GM04503 (cell line): ENCODE results near the gene EPB41L4A.

ENCODE experiments used
- DNase-seq: peaks from one replicate; pipeline ENCODE4 v3.0.0-alpha.2; 2012; ENCODE audit warnings: low read depth

The EPB41L4A gene

DNA sequence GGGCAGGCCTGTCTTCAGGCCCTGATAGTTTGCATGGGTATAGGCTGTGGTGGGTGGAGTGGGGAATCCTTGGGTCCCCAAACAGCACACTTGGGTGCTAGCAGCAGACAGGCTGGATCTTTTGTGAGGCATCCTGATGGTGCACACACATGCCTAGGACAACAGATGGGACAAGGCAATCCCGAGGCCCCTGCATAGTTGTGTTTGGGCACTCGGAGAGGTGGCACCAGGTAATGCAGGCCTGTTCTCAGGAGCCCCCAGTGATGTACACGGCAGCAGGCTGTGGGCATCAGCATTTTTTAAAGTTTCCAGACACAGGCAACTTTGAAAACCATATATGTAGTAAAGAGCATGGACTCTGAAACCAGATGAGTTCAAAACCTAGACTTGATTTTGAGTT is 65.4 kb downstream of the EPB41L4A start:
- DNase-seq, result no peak

DNA sequence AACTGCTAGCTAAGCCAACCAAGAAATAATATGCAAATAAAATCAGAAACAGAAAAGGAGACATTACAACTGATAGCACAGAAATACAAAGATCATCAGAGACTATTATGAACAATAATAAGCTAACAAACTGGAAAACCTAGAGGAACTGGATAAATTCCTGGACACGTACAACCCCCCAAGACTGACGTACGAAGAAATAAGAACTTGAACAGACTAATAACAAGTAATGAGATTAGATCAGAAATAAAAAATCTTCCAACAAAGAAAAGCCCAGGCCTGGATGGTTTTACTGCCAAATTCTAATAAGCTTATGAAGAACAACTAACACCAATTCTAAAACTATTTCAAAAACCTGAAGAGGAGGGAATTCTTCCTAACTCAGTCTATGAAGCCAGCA is 67.9 kb downstream of the EPB41L4A start:
- no peak for DNase-seq

DNA sequence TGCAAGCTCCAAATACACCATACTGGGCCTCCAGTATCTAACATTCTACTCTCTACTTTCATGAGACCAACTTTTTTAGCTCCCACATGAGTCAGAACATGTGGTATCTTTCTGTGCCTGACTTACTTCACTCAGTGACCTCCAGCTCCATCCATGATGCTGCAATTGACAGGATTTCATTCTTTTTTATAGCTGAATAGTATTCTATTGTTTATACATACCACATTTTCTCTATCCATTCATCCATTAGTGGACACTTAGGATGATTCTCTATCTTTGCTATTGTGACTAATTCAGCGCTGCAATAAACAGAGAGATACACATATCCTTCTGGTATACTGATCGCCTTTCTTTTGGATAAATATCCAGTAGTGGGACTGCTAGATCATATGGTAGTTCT is 68.5 kb downstream of the EPB41L4A start:
- DNase-seq, result no peak

DNA sequence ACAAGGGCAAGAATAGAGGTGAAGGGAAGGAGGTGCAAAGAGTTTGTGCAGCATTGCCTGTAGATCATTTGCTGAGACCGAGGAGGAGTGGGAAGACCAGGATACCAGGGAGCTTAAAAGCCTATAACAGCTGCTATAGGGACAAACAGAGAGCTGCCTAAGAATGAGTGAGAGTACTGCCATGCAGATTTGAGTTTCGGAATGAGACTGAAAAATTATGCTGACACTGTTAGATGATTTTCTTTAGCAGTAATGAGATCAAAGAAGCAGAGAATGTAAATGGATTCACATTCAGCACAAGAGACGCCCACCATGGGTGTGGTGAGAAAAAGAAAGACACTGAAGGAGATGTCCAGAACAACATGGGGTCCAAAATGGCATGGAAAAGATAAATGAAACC is 69.7 kb downstream of the EPB41L4A start:
- DNase-seq, result no peak

DNA sequence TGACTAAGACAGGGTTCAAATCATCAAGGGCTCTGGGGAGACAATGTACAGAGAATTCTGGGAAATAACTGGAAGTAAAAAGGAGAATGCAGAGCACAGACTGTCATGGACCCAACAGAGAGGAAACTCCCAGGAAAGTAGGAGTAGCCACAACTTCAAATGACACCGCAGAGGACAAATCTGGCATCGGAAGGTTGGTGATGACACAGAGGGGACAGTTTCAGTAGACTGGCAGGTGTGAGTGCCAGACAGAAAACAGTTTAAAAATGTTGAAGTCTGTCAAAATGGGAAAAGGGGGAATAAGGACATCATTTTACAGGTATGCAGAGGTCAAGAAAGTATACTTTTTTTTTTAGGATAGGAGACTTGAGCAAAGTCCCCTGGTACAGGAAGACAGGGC is 70.2 kb downstream of the EPB41L4A start:
- DNase-seq, result no peak

DNA sequence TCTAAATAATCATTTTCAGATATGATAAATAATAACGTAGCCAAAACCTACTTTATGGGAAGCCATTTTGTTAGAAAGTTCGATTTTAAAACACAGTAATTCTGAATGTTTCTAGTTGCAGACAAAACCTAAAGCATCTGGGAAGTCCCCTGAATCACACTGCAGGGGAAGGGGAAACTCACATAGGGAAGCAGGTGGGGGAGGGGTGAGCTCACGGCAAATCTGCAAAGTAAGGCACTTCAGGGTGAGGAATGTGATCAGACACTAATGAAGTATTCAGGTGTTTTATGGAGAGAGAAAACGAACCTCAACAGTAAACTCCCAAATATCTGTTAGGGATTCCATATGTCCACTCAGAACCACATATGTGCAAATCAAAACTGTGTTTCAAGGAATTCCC is 70.7 kb downstream of the EPB41L4A start:
- DNase-seq, result no peak

DNA sequence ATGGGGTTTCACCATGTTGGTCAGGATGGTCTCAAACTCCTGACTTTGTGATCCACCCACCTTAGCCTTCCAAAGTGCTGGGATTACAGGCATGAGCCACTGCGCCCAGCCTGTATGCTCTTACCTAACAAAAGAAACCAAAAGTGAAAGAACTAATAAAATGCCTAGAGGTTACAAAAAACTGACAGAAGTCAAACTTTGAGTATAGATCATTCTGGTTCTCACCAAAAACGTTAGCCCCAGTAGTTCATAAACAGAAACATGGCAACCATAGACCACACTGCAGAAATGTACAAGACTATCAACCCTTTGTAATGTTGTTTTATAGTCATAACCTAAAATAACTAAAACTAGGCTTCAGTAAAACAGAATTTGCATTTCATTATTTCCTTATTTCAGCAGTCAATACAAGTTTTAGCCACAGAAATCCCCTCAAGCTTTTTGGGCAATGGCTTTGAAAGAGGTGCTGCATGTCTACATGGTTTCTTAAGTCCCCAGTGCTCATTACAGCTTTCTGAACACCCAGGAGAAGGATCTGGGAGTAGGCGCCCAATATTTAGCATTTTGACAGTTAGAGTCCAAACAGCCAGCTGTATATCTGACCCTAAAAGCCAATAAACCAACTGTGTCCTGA is 72.5 kb downstream of the EPB41L4A start:
- DNase-seq, result no peak

DNA sequence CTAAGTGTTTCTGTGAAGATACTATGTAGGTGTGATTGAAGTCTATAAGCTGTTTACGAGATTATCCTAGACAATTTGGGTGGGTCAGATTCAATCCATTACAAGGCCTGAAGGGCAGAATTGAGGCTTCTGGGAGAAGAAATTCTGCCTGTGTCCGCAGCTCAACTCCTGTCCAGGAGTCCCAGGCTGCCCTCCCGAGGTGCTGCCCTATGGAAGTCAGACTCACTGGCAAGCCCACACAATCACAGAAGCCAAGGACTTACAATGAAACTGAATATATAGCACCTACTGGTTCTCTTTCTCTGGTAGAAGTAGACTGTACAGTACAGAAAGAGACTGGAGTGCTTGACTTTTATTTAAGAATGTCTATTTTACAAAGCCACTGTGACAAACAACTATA is 74.5 kb downstream of the EPB41L4A start:
- no peak for DNase-seq

DNA sequence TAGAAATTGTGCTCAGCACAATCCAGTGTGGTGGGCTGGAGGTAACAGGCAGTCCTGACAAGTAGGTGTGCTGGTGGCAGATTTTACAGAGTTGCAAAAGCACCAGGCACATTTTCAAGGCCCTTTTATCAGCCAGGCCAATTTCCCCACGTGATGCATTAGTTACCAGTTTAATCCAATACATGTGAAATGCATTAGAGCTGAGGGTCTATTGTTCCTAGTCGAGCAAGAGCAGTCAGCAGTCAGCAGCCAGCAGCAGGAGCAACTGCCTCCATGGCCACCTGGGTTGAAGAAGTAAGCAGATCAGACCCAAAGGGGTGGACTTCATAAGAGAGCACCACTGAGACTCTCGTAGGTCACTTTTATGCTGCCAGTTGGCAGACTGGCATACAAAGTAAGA is 76.7 kb downstream of the EPB41L4A start:
- no peak for DNase-seq

DNA sequence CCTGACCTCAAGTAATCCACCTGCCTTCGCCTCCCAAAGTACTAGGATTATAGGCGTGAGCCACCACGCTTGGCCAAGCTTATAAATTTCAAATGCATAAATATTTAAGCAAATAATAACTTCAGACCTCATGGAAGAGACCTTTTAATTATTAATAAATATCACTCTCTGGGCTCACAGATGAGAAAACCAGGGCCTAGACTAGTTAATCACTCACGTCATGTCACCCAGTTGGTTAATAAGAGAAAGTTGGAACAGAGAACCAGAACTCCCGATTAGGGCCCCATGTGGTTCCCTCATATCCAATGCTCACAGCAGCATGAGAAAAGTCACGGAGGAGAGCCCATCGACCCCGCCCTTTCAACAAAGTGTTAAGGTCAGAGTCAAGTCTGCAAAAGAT is 79.3 kb downstream of the EPB41L4A start:
- DNase-seq, result no peak

DNA sequence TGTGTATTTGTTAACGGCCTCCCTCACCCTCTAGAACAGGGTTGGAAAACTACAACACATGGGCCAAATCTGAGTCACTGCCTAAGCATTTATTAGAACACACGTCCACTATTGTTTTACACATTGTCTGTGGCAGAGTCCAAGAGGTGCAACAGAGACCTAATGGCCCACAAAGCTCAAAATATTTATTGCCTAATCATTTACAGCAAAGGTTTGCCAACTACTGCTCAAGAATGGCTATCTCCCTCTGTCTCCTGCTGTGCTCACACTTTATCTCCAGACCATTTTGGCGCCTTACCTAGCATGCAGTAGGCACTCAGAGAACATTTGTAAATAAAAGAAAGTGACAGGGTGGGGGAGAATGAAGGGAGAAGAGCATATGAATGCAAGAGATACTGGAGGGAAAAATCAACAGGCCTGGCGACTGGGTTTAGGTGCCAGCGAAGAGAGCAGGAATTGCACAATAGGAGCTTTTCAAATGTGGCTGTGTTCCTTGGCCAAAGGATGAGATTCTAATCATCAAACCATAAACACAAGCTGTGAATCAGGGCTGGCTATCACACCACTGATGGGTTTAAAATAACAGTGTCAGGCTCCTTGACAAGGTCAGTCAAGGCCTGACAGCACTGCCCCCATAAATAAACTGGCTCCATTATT is 80.3 kb downstream of the EPB41L4A start:
- no peak for DNase-seq

DNA sequence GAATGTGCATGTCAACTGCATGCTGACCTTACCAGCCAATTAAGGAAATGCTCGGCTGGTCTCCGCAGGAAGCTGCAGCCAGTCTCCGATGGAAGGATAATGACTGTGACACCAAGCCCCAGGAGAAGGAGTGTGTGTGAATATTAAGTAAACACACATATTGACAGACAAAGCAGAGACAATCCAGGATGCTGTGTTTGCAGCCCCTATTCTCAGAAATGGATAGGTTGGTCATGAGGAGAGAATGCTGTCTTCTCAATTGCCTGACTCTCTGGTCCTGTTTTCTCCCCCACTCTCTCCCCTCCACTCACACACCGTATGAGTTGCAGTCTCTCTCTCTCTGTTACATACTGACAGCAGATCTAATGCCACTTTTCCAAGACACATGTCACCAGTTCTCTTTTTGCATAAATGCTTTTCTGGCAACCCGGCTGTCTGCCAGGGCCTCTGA is 85.7 kb downstream of the EPB41L4A start:
- no peak for DNase-seq

DNA sequence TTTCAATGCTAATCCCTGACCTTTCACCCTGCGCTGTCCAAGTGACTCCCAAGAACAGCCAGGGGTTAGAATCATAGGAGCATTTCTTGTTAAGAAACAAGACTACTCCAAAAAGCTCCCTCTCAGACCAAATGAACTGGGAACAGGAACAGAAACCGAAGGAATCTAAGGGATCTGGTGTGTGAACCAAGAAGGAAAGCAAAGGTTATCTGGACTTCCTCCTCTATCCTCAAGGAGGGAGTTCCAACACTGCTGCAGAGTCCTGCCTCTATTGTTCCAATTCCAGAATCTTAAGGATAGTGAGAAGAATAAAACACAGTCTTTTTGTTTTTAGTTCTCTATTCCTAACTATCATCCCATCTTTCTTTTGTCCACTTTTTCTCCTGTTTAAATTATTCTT is 87.2 kb downstream of the EPB41L4A start:
- no peak for DNase-seq

DNA sequence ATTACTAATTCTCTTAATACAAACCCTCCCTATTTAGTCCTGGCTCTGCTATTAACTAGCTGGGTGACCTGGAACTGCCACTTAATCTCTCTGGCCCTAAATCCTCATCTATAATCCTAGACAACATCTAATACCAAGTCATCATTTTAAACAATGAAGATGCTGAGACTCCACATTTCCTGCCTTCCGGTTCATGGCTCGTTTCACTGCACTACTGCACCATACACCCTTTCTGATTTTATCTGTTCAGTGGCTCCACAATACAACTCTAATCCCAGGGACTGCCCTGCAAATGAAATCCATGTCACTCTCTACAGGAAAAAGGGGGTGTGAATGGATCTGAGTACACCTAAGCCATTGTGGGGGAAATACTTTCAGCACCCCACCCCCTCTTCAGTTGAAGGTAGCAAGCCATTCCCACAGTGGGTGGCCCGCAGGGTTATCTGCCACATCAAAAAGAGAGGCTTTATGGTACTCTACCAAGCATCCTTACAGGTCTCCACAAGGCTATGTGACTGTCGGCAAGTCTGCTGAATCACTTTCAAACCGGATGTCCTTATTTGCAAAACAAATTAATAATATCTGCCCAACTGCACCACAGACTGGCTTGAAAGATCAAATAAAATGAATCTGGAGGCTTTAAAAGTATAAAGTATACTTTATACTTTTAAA is 89.5 kb downstream of the EPB41L4A start:
- DNase-seq, result no peak

DNA sequence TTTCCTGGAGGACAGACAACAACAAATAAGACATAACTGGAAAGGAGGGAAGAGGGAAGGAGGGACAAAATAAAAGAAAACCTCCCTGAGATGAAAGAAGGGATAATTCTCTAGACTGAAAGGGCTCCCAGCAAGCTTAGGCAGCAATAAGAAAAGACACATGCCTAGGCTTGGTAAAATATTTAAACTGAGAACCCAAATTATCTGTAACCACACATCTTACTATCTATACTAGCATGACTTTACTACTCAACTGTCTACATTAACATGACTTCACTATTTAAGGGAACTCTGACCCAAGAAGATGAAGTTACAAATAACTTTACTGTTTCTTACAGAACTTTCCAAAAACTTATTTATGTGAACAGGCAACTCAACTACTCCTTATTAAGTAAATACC is 95.9 kb downstream of the EPB41L4A start:
- DNase-seq, result no peak

DNA sequence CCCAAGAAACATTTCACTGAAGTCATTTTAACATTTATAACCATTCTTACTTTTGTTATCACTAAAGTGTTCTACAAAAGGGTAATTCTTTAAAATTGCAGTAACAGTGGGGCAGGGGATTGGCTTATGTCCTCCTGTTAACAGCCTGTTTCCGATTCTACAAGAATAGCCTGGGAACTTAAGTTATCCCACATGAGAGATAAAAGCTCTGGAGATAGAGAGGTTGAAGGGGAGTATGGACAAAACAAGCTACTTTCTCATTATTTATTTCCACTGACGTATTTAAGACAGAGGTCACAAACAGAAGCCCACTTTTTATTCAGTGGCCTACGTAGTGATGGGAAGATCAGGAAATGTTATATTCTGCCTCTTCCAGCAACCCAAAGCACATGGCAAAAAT is 98.7 kb downstream of the EPB41L4A start:
- DNase-seq, result no peak

DNA sequence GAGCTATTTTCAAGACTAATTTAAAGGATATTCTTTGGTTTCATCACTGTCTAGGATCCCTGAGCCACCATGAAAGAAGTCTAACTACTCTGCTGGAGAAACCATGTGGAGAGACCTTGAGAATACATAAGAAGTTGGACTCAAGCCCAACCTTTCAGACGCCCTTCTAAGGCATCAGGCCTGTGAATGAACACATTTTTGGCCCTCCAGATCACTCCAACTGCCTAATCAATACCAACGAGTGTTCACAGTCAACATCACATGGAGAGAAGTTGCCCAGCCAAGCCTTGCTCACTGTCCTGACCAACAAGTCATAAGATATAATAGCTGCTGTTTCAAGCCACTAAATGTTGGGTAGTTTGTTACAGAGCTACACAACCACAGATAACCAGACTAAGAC is 100.7 kb downstream of the EPB41L4A start:
- no peak for DNase-seq

DNA sequence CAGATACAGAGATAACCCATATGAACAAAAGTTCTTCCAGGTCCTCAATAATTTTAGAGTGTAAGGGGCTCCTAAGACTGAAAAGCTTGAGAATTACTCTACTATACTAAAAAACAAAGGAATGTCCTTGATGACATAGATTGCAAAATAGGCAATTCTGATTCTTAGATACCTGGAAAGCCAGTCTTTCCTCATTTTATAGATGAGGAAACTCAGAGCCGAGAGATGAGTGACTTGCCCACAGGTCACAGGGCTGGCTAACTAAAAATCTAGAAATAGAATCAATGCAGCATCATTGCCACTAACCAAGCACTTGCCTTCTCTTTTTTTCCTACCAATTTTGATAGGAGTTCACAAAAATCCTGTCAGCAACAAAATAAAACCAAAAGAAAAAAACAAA is 101.2 kb downstream of the EPB41L4A start:
- DNase-seq, result no peak

DNA sequence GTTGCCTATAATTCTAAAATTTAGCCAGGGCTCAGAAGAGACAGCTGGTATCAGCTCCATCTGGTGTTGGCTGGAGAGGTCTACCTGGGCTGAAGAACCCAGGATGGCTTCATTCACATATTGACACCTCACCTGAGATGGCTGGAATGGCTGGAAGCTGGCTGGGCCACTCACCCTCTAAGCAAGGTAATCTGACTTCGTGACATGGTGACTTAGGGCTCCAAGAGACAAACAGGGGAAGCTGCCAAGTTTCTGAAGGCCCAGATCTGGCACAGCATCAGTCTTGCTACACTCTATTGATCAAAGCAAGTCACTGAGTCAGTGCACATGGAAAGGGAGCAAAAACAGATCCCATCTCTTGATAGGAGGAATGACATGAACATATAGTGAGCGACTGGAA is 102.3 kb downstream of the EPB41L4A start:
- DNase-seq, result no peak

DNA sequence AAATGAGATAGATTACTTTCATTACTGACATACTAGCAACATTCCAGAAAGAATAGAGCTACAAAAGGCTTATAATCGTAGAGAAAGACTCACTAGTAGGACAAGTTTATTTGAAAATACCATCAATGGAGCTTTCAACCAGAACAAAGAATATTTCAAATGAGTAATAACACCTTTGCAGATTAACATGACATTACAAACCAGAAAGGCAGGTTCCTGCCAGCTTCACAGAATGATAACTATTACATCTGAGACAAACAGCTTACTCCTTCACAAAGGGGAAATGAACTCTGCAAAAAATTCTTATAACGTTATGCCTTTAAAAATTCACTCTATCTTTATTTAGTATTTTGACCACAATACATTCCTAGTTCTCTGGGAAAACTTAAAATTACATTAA is 103.1 kb downstream of the EPB41L4A start:
- no peak for DNase-seq

DNA sequence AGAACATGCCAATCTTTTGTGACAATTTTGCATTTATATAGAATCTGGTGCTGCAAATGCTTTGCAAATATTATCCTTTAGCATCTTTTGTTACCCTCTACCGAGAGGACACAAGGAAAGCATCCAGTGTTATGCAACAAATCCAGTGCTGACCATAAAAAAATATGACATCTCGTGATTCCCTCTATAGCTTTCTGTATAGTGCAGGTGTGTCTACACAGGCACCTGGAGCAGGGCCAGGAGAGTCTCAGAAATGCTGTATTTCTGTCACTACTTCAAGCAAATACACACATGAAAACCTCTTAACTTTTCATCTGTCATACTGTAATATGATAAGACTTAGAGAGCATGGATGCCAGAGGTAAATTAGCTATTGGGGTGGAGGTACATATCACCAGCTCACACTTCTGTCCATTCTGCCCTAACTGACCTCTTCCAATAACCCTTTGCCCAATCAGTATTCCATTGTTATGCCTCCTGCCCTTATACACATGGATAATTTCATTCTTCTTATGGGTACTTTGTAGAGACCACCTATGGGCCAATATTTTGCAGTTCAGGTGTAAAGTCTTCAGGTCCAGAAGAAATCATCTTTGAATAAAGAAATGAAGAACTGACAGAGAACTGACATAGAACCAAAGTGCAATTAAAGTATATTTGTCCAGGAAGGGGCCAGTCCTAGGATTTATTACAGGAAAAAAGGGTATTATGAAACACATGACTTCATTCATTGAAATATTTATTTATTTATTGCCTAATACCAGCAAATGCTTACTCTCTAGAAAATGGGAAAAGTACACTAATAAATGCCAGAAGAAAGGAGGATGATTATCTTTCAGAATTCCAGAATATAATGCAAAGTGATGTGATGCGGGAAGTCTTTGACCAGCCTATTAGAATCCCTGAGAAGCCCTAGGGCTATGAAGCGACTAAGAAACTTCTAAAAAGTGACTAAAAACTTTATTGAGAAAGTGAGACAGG is 106.5 kb downstream of the EPB41L4A start:
- no peak for DNase-seq

DNA sequence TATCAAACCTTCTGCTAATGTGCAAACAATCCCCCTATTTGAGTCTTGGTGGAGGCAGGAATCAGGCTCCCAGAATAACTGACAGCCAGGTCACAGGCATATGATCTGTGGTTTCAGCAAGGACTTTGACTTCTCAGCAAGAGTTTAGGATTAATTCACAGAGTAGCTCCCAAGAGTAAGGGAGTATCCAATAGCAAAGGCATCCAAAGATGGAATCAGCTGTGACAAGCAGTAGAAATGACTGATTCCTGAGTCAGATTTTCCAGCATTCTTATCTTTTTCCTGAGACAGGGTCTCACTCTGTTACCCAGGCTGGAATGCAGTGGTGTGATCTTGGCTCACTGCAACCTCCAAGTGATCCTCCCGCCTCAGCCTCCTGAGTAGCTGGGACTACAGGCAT is 108.3 kb downstream of the EPB41L4A start:
- no peak for DNase-seq
